ENCODE measurements around the gene ZNF239. TPM values are rescaled to one million over a fixed set of nuclear protein-coding genes. Genes with fewer than 3 reads are reported as not detected.
"Not testable (repeated sequence)": the region's sequence is repeated elsewhere in the genome, so short reads cannot be mapped to it uniquely, and the experiment has no call there.

ZNF239 gene
- total RNA-seq, 2 donors from 2014 or later, result 0.96 to 1.1 TPM

DNA sequence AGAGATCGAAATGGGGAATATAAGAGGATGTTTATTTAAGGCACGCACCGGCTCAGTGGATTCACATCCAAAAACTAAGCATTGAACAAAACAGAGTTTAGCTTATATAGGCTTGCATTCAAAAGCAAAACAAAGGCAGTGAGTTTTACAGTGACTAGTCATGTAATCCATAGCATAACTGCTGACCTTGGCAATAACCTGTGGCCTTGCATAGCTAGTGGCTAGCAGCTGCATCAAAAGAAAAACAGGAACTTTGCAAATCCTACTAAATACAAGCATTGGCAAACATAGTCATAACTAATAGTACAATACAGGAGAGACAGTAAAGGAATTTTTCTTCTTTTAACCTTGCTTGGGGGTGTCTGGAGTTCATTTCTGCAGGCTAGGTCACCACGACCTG lies 22.1 kb upstream of the ZNF239 start:
- ATAC-seq (no peak), DNase-seq (no peak)
- H3K4me3 Mint-ChIP-seq, result no peak overlapping the region
- no peaks in the 10 kb centered on the region for H3K36me3 Mint-ChIP-seq (ENCODE audit: low read depth)
- peaks cover 18% of the 10 kb centered on the region for H3K4me1 Mint-ChIP-seq
- no peaks in the 10 kb centered on the region for H3K27me3 Mint-ChIP-seq
- no peak overlapping the region for H3K27ac Mint-ChIP-seq
- no peaks in the 10 kb centered on the region for H3K9me3 ChIP-seq (ENCODE audit: control insufficient read depth, low read length, poor library complexity, severe bottlenecking)

DNA sequence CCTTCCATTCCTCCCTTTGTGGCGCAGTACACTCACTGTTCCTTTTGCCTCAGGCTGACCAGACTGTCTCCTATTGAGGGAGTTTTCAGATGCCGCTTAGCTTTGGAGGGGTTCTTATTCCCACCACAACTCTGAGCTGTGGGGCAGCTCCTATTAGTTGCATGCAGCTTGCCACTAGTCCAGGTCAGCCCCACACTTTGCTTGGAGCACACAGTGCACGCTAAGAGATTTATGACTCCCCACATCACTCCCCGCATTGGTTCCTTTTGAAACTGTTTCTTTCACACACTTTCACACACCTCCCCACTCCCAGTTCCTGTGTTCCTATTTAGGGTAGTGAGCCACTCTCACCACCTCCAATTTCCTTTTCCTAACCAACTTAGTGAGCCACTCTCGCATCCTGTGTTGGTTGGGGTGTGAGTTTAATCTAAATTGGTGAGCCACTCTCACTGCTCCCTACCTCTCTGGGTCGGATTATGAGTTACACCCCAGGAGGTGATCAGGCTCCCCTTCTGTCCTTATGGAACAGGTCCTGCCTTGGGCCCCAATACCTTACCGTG lies 21.4 kb upstream of the ZNF239 start:
- Mint-ChIP-seq H3K27ac (peak overlapping the region; percentile 90), H3K4me3 (peak overlapping the region; percentile 90), H3K36me3 (ENCODE audit: low read depth) (no peaks in the 10 kb centered on the region), H3K4me1 (peaks cover 18% of the 10 kb centered on the region), H3K27me3 (no peaks in the 10 kb centered on the region)
- ATAC-seq, result peak; percentile 41
- no peak for DNase-seq
- no peaks in the 10 kb centered on the region for H3K9me3 ChIP-seq (ENCODE audit: control insufficient read depth, low read length, poor library complexity, severe bottlenecking)

GRCh38 chr10:43594944-43595589 lies 20.7 kb upstream of the ZNF239 start:
- DNase-seq (no peak), ATAC-seq (peak; percentile 90)
- no peaks in the 10 kb centered on the region for H3K36me3 Mint-ChIP-seq (ENCODE audit: low read depth)
- H3K9me3 ChIP-seq (ENCODE audit: control insufficient read depth, low read length, poor library complexity, severe bottlenecking), result no peaks in the 10 kb centered on the region
- peak overlapping the region; percentile 90 for H3K4me3 Mint-ChIP-seq
- H3K4me1 Mint-ChIP-seq, result peaks cover 18% of the 10 kb centered on the region
- H3K27ac Mint-ChIP-seq, result peak overlapping the region; percentile 90
- no peaks in the 10 kb centered on the region for H3K27me3 Mint-ChIP-seq

DNA sequence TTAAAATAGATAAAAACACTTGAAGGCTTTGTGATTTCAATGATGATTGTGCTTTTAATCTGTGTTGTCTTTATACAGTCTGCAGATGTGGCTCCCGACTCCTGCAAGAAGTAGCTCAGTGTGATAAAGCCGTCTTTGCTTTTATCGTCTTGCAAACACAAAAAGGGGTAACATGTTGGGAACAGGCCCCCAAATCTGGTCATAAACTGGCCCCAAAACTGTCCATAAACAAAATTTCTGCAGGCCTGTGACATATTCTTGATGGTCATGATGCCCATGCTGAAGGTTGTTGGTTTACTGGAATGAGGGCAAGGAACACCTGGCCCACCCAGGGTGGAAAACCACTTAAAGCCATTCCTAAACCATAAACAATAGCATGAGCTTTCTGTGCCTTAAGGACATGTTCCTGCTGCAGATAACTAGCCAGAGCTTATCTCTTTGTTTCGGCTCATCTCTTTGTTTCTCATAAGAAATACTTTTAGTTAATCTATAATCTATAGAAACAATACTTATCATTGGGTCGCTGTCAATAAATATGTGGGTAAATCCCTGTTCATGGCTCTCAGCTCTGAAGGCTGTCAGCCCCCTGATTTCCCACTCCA lies 17.0 kb upstream of the ZNF239 start:
- Mint-ChIP-seq H3K27ac (no peak overlapping the region), H3K4me3 (no peak overlapping the region), H3K36me3 (ENCODE audit: low read depth) (no peaks in the 10 kb centered on the region), H3K4me1 (peaks cover 18% of the 10 kb centered on the region), H3K27me3 (peaks cover 7% of the 10 kb centered on the region)
- H3K9me3 ChIP-seq (ENCODE audit: control insufficient read depth, low read length, poor library complexity, severe bottlenecking), result no peaks in the 10 kb centered on the region
- no peak for ATAC-seq
- DNase-seq, result no peak

DNA sequence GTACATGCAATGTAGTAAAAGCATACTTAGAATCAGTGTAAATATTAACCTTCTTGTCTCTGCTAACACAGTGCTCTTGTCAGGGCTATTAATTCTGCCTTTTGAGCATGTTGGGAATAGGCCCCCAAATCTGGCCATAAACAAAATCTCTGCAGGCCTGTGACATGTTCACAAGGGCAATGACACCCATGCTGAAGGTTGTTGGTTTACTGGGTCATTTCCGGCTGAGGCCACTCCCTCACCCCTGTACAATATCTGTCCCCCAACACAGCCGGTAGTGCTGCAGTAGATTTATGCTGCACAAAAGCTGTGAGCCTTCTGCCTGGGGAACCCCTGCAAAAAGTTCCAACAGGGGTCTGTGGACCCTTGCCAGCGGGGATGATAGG lies 12.3 kb upstream of the ZNF239 start:
- H3K27ac Mint-ChIP-seq, result peak overlapping the region; percentile 49
- not testable (repeated sequence) for H3K9me3 ChIP-seq (ENCODE audit: control insufficient read depth, low read length, poor library complexity, severe bottlenecking); DNase-seq; H3K36me3 Mint-ChIP-seq (ENCODE audit: low read depth); ATAC-seq; H3K4me3 Mint-ChIP-seq; H3K27me3 Mint-ChIP-seq; H3K4me1 Mint-ChIP-seq

- DNase-seq (no peak), ATAC-seq (no peak)
- H3K4me1 Mint-ChIP-seq, result peaks cover 2% of the 10 kb centered on the region
- H3K4me3 Mint-ChIP-seq, result no peak overlapping the region
- peak overlapping the region; percentile 49 for H3K27ac Mint-ChIP-seq
- H3K9me3 ChIP-seq (ENCODE audit: control insufficient read depth, low read length, poor library complexity, severe bottlenecking), result no peaks in the 10 kb centered on the region
- H3K27me3 Mint-ChIP-seq, result peaks cover 8% of the 10 kb centered on the region
- no peaks in the 10 kb centered on the region for H3K36me3 Mint-ChIP-seq (ENCODE audit: low read depth)
Measured at GRCh38 chr10:43585981-43586729, 11.7 kb upstream of the ZNF239 start.

DNA sequence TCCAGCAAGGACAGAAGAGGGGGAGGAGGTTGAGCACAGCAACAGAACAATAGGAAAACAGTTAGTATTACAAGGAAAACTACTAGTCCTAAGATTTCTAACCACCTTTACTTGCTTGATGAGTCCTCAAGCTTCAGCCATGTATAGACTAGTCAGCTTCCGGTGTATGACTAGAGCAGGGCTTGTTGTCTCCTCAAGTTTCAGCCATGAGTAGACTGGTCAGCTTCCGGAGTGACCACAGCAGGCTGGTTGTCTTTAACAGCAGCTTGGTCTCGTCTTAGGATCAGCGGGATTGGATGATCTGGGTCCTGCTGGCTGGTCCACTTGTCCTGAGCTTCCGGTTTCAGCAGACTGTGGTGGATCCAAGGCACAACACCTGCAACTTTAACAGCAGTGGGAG lies 10.6 kb upstream of the ZNF239 start:
- no peak overlapping the region for H3K27ac Mint-ChIP-seq
- peaks cover 8% of the 10 kb centered on the region for H3K27me3 Mint-ChIP-seq
- no peak for DNase-seq
- H3K4me3 Mint-ChIP-seq, result no peak overlapping the region
- no peak for ATAC-seq
- no peaks in the 10 kb centered on the region for H3K36me3 Mint-ChIP-seq (ENCODE audit: low read depth)
- H3K9me3 ChIP-seq (ENCODE audit: control insufficient read depth, low read length, poor library complexity, severe bottlenecking), result no peaks in the 10 kb centered on the region
- peaks cover 2% of the 10 kb centered on the region for H3K4me1 Mint-ChIP-seq

GRCh38 chr10:43584051-43584450 lies 9.6 kb upstream of the ZNF239 start:
- Mint-ChIP-seq H3K27me3 (peaks cover 8% of the 10 kb centered on the region), H3K4me1 (peaks cover 2% of the 10 kb centered on the region), H3K27ac (no peak overlapping the region), H3K36me3 (ENCODE audit: low read depth) (no peaks in the 10 kb centered on the region), H3K4me3 (no peak overlapping the region)
- no peaks in the 10 kb centered on the region for H3K9me3 ChIP-seq (ENCODE audit: control insufficient read depth, low read length, poor library complexity, severe bottlenecking)
- DNase-seq, result no peak
- ATAC-seq, result no peak

DNA sequence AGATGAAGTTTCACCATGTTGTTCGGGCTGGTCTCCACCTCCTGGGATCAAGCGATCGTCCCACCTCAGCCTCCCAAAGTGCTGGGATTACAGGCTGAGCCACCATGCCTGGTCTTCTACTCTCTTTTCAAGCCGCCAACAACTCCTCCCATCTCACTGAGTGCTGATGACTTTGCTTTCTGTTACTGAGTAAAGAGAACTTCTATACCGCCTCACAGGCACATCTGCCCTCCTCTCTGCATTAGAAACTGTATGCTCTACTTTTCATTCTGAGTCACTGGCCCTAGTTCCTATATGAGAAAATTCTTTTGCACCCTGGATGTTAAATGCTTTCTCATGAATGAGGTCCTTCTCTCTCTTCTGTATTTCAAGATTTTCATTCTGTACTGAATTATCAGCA lies 2.2 kb upstream of the ZNF239 start:
- ATAC-seq (no peak), DNase-seq (no peak)
- peaks cover 12% of the 10 kb centered on the region for H3K4me1 Mint-ChIP-seq
- H3K36me3 Mint-ChIP-seq (ENCODE audit: low read depth), result peaks cover 4% of the 10 kb centered on the region
- no peaks in the 10 kb centered on the region for H3K27me3 Mint-ChIP-seq
- peaks cover 2% of the 10 kb centered on the region for H3K9me3 ChIP-seq (ENCODE audit: control insufficient read depth, low read length, poor library complexity, severe bottlenecking)
- peak overlapping the region; percentile 17 for H3K27ac Mint-ChIP-seq
- peak overlapping the region; percentile 61 for H3K4me3 Mint-ChIP-seq

- Mint-ChIP-seq H3K4me3 (peak overlapping the region; percentile 62), H3K27ac (peak overlapping the region; percentile 17), H3K4me1 (peaks cover 16% of the 10 kb centered on the region), H3K27me3 (no peaks in the 10 kb centered on the region), H3K36me3 (ENCODE audit: low read depth) (peaks cover 4% of the 10 kb centered on the region)
- peaks cover 2% of the 10 kb centered on the region for H3K9me3 ChIP-seq (ENCODE audit: control insufficient read depth, low read length, poor library complexity, severe bottlenecking)
- ATAC-seq, result no peak
- no peak for DNase-seq
Measured at GRCh38 chr10:43576062-43576461, 1.6 kb upstream of the ZNF239 start.

- DNase-seq, result no peak
- Mint-ChIP-seq H3K4me3 (peak overlapping the region; percentile 72), H3K27ac (peak overlapping the region; percentile 87)
Measured at GRCh38 chr10:43574906-43575305, 490 bp upstream of the ZNF239 start.

DNA sequence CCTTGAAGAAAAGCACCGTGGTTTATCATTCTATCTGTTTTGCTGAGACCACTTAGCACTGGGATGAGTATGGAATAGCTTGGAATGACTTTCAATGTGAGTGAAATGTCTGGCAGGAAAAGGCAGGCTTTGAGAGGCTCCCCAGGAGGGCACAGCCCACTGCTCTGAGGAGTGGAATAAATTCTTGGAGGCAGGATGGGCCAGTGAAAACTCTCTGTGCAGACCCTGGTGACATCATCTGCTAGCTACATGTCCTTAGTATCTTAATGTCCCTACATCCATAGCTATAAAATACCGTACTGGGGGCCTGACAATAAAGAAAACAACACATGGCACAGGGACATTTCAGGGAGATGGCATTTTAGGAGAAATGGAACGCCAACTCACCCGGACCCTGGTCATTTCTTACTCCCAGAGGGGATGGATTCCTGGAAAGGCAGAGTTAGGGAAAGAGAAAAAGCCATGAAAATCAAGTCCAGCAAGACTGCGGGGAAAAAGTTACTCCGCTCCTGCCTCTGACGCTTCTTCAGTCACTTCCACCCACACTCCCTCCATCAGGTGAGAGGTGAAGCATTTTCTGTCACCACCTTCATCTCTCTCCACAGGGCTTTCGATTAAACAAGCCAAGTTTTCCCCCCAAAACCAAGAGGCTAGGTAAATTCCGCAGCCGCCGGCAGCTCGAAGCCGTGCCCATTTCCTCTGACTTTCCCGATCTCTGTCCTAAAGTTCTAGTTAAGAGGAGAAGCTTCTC lies 991 bp downstream of the ZNF239 start:
- peaks cover 2% of the 10 kb centered on the region for H3K9me3 ChIP-seq (ENCODE audit: control insufficient read depth, low read length, poor library complexity, severe bottlenecking)
- peaks cover 17% of the 10 kb centered on the region for H3K4me1 Mint-ChIP-seq
- peaks cover 2% of the 10 kb centered on the region for H3K36me3 Mint-ChIP-seq (ENCODE audit: low read depth)
- H3K27ac Mint-ChIP-seq, result peak overlapping the region; percentile 12
- H3K27me3 Mint-ChIP-seq, result no peaks in the 10 kb centered on the region
- ATAC-seq, result no peak
- peak overlapping the region; percentile 5 for H3K4me3 Mint-ChIP-seq
- no peak for DNase-seq

More at GRCh38 chr10:43574906-43575305, 490 bp upstream of the ZNF239 start:
- no peaks in the 10 kb centered on the region for H3K27me3 Mint-ChIP-seq
- peaks cover 4% of the 10 kb centered on the region for H3K36me3 Mint-ChIP-seq (ENCODE audit: low read depth)
- H3K4me1 Mint-ChIP-seq, result peaks cover 17% of the 10 kb centered on the region
- ATAC-seq, result no peak
- H3K9me3 ChIP-seq (ENCODE audit: control insufficient read depth, low read length, poor library complexity, severe bottlenecking), result peaks cover 2% of the 10 kb centered on the region

DNA sequence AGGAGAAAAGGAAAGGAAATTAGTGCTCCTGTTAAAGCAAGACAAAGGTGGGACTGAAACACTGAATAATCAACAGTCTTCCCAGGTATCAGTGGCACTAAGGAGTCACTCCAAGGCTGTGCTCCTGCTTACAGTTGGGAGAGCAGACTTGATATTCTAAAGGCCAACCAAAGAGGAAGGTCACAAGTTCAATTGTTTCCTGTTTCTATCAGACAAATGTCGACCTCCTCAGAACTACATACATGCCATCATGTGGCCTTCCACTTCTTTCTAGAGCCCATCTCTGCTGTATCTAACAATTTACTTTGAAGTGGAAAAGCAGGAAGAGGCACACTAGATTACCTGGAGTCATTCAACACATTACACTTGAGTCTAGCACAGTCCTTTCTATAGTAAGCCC lies 3.4 kb downstream of the ZNF239 start:
- Mint-ChIP-seq H3K27ac (no peak overlapping the region), H3K4me1 (peaks cover 12% of the 10 kb centered on the region), H3K4me3 (no peak overlapping the region), H3K36me3 (ENCODE audit: low read depth) (no peaks in the 10 kb centered on the region), H3K27me3 (no peaks in the 10 kb centered on the region)
- H3K9me3 ChIP-seq (ENCODE audit: control insufficient read depth, low read length, poor library complexity, severe bottlenecking), result no peaks in the 10 kb centered on the region
- ATAC-seq (no peak), DNase-seq (no peak)
